Kidney epithelial cell (primary cell): ENCODE data around the gene SLC35D2. TPM values are rescaled to one million over a fixed set of nuclear protein-coding genes. Genes with fewer than 3 reads are reported as not detected.
A peak's percentile ranks its signal among the peaks of the same experiment; 100 is the strongest.

Source experiments
- DNase-seq: peaks from one replicate; pipeline ENCODE4 v3.0.0-alpha.2; 2010; ENCODE audit warnings: low read depth
- H3K27me3 ChIP-seq: 2 replicates; pipeline ENCODE4 v1.6.0; 2011; ENCODE audit warnings: low read length; ENCODE audit not compliant: control insufficient read depth, insufficient read depth
- H3K36me3 ChIP-seq: 2 replicates; pipeline ENCODE4 v1.5.1; 2011; ENCODE audit warnings: low read length; ENCODE audit not compliant: control insufficient read depth, insufficient read depth
- H3K4me3 ChIP-seq: 2 replicates; pipeline ENCODE4 v1.5.1; 2011; ENCODE audit warnings: low read depth, mild to moderate bottlenecking, control low read depth, low read length
- total RNA-seq: library from RNA; depleted of rRNA; stranded (reverse); fragments of >200 nt; gene quantifications from 2 replicates; pipeline ENCODE4 v1.2.3, GENCODE V29; 2015
- TF ChIP-seq, protein P1 (sequence below): IDR thresholded peaks from 2 replicates; pipeline ENCODE4 v1.5.1; 2011; ENCODE audit warnings: mild to moderate bottlenecking, moderate library complexity, low read length, control low read depth, inconsistent platforms; ENCODE audit not compliant: insufficient read depth, poor library complexity, severe bottlenecking

SLC35D2 gene
- total RNA-seq, 1 donor from 2014 or later = 49.5 TPM

DNA sequence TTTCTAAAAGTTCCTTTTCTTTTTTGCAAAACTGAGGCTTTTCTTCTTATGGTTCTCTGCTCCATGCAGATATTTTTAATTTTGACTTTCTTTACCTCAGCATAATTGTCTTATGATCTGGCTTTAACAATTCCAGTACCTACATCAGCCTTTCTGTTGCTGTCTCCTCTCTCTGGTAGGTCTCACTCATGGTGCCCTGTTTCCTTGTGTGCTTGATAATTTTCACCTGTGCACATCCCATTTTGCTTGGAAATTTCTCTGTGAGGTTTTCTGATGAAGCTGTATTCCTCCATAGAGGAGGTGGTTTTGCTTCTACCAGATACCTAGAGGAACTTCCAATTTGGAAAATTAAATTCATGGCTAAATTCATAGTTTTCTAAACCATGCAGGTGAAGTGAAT, 79.3 kb downstream of the SLC35D2 start:
- no peak overlapping the region for H3K4me3 ChIP-seq
- no peak for DNase-seq
- no peaks in the 10 kb centered on the region for H3K36me3 ChIP-seq
- H3K27me3 ChIP-seq = no peaks in the 10 kb centered on the region
- TF ChIP-seq, protein P1, sequence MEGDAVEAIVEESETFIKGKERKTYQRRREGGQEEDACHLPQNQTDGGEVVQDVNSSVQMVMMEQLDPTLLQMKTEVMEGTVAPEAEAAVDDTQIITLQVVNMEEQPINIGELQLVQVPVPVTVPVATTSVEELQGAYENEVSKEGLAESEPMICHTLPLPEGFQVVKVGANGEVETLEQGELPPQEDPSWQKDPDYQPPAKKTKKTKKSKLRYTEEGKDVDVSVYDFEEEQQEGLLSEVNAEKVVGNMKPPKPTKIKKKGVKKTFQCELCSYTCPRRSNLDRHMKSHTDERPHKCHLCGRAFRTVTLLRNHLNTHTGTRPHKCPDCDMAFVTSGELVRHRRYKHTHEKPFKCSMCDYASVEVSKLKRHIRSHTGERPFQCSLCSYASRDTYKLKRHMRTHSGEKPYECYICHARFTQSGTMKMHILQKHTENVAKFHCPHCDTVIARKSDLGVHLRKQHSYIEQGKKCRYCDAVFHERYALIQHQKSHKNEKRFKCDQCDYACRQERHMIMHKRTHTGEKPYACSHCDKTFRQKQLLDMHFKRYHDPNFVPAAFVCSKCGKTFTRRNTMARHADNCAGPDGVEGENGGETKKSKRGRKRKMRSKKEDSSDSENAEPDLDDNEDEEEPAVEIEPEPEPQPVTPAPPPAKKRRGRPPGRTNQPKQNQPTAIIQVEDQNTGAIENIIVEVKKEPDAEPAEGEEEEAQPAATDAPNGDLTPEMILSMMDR = no peak

DNA sequence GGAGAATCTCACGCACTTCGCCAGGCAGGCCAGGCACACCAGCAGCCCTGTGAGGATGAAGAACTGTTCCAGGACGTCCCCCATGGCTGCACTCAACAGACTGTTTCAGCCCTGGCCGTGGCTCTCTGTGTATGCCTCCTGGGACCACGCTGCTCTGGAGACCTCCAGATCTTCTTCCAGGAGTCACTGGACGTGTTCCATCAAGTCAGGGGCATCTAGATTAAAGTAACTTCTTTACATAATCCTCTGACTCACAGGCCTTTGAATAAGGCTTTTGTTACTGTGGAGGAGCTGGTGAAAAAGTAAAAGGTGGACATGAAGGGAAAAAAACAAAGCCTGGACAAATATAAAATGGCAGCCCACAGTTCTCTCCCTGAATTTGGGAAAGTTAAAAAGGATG, 81.5 kb downstream of the SLC35D2 start, which contains the start of gene HSD17B3:
Gene HSD17B3, minus strand, starts transcription at position 156 of the 400 bp plus-strand sequence. Its CDS starts 72 bp downstream, at position 84.
- H3K27me3 ChIP-seq = no peaks in the 10 kb centered on the region
- TF ChIP-seq, protein P1 = no peak
- no peaks in the 10 kb centered on the region for H3K36me3 ChIP-seq
- DNase-seq = no peak
- H3K4me3 ChIP-seq = no peak within 1 kb of the TSS

DNA sequence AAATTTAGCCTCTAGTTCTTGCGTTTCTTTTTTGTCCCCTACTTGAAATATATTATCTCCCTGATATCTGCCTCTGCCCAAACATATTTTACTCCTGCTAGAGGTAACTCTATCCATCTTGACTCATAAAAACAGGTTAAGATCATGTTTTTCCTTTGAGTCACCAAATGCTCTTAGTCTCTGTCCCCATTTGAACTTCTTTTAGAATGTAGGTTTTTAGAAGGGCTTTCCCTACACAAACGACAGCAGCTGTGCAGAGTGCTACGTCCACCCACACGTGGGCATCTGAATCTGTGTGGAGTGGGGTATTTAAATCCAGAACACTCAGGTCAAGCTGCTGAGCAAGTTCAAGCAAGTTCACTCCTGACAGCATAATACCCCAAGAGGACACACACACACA, 83.7 kb downstream of the SLC35D2 start:
- Histone ChIP-seq H3K27me3 (no peaks in the 10 kb centered on the region), H3K36me3 (no peaks in the 10 kb centered on the region), H3K4me3 (no peak overlapping the region)
- peak; percentile 54 for DNase-seq
- TF ChIP-seq, protein P1 = no peak

DNA sequence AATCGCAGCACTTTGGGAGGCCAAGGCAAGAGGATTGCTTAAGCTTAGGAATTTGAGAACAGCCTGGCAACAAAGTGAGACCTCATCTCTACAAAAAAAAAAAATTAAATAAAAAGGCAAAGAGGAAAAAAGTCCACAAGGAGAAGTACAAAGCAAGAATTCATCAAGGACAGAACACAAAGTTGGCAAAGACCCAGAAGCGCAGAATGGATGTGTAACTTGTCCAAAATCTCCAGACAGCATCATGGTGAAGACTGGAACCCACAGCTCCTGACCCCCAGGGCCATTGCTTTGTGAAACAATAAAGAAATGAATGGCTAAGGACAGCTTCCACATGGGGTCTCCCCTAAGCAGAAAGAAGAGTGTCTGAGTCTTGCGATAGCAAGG, 89.4 kb downstream of the SLC35D2 start:
- Histone ChIP-seq H3K36me3 (no peaks in the 10 kb centered on the region), H3K4me3 (no peak overlapping the region), H3K27me3 (no peaks in the 10 kb centered on the region)
- TF ChIP-seq, protein P1 = no peak
- no peak for DNase-seq

DNA sequence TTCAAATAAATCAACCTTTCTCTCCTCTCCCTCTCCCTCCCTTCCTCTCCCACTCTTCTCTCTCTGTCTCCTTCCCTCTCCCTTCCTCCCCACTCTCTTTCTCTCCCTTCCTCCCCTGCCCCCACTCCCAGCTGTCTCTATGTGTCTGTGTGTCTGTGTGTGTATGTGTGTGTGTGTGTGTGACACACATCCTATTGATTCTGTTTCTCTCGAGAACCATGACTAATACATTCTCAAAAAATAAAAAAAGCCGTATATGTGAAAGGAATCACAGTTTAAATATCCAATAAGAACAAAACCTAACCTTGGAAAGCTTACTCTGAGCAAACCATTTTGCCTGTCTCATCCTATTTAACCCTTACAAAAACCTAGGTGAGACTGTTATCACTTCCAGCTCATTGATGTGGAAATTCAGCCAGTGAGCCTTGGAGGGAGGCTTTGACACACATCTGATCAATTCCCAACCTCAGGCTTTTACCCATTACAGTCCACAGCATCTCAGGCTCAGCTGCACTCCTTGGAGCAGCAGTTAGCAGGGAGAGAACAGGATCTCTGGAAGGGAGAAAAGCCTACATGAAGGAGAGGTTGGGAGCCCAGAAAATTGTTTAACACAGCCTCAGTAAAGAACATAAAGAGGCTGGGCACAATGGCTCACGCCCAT, 89.9 kb downstream of the SLC35D2 start:
- no peaks in the 10 kb centered on the region for H3K36me3 ChIP-seq
- TF ChIP-seq, protein P1 = no peak
- H3K4me3 ChIP-seq = no peak overlapping the region
- peak; percentile 21 for DNase-seq
- no peaks in the 10 kb centered on the region for H3K27me3 ChIP-seq

DNA sequence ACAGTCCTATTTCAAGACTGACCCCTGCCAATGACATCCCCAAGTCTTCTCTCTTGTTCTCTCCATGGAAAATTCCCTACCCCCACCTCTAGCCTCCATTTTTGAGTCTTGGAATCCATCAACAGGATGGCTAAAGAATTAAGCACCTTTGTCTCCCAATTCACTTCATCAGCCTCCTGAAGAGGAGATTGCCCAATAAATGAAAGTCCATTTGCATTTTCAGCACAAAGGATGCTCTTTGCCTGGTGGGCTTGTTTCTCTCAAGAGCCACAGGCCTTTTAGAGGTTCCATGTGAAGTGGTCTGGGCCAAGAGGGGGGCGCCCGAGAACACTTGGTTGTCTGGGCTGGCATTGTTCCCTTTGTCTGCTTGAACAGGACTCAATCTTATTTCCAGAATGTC, 94.1 kb downstream of the SLC35D2 start:
- no peaks in the 10 kb centered on the region for H3K27me3 ChIP-seq
- no peak overlapping the region for H3K4me3 ChIP-seq
- DNase-seq = no peak
- TF ChIP-seq, protein P1 = no peak
- no peaks in the 10 kb centered on the region for H3K36me3 ChIP-seq
